Retina (tissue), 1 donor: Measurements from ENCODE around the gene OR5H1.
"Not testable (repeated sequence)": the region's sequence is repeated elsewhere in the genome, so short reads cannot be mapped to it uniquely, and the experiment has no call there.

Source experiments
- DNase-seq: peaks from one replicate; pipeline ENCODE4 v3.0.0-alpha.2; 2016

The OR5H1 gene

DNA sequence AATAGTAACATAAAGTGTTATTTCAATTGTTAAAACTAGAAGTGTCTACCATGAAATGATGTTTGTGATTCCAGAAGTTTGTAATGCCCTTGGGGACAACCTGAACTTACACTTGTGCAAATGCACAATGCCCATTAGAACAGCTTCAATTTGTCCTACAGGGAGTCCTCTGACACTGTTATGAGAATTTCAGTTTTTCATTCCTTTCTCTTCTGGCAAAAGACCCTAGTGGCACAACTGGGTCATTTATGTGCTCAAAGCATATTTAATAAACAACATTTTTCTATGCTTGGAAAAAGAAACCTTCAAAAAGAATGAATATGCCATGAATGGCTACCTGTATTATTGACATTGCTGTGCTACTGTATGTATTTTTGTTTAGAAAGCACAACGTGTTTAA, at the start of gene OR5H1:
OR5H1 (plus strand) TSS at position 301 of the 400 bp plus-strand sequence. CDS start 1,977 bp downstream, outside the sequence.
- no peak for DNase-seq

DNA sequence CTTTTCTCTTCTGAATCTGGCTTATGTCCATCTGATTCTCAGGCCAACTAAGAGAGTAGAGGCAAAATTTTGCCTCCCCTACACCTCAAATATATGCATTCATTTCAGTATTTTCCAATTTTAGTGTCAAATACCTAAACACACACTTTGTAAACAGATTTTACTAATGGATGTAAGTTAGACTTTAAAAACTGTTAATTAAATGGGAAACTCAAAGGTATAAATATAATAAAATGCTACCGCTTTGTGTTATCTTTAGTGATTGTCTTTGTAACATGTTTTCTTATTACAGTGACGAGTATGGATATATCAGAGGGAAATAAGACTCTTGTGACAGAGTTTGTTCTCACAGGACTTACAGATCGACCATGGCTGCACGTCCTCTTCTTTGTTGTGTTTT, 43.6 kb upstream of the OR5H1 start, which contains the start of gene OR5AC2:
OR5AC2 (plus strand) TSS at position 301 of the 400 bp plus-strand sequence; CDS start at position 301, 0 bp downstream.
- DNase-seq, result no peak

DNA sequence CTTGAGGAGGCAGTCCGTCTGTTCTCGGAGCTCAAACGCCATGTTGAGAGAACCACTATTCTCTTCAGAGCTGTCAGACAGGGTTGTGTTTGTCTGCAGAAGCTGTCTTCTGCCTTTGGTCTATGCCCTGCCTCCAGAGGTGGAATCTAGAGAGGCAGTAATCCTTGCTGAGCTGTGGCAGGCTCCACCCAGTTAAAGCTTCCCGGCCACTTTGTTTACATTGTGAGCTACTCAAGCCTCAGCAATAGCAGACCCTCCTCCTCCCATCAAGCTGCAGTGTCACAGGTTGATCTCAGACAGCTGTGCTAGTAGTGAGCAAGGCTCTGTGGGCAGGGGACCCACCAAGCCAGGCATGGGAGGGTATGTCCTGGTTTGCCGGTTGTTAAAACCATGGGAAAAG, 34.6 kb upstream of the OR5H1 start:
- no peak for DNase-seq

DNA sequence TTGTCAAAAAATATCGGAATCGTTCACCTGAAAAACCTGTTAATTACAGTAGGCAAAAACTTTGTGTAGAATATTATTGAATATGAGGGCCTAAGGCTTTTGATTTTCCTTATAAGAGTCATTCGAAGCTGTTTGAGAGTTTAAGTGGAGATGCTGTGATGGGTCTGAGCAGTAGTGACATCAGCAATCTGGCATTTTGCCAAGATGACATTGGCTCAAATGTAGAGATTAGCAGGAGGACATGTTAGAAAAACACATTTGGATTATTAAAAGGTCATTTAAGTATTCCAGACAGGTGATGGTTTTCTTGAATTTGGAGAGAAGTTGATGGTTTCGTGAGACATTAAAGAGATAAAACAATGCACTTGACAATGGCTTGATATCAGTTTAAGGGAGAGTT, 30.7 kb upstream of the OR5H1 start:
- DNase-seq, result no peak

DNA sequence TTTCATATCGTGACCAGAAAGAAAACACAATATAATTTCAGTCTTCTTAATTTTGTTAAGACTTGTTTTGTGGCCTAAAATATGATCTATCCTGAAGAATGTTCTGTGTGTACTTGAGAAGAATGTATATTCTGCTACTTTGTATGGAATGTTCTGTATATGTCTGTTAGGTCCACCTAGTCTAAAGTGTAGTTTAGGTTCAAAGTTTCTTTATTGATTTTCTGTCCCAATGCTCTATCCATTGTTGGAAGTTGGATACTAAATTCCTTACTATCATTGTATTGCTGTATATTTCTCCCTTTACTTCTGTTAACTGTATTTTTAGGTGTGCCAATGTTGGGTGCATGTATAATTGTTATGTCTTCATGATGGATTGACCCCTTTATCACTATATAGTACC, 22.4 kb upstream of the OR5H1 start:
- no peak for DNase-seq

DNA sequence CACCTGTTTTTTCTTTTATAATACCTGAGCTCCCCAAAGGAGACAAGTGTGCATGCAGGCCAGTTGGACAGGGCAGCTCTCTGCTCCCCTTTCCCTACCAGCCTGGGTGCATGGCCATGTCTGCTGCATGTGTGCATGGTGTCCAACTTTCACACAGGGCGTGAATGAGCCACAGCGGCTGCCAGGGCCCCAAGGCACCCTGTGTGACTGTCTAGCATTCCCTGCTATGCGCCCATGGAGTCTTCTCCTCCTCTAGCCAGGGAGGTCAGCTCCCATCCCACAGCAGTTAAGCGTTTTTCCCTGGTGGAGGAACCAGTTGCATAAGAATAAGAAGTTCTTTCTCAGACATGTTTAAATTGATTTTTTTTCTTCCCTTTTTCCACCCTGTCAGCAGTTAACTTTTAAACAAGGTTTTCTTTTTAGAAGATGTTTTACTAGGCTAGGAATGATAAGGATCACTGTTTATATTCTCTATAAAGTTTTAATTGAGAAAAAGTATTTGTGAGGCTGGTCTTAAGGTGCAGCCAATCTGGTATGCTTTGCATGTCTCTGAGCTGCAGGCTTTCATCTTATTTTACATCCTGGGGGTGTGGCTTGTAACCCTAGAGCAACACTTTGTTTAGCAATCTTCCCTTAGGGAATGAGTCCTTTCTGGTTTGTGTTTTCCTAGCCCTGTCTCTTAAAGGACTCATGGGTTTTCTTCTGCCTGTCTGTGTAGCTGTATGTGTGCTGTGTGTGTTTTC, 20.5 kb upstream of the OR5H1 start:
- no peak for DNase-seq

DNA sequence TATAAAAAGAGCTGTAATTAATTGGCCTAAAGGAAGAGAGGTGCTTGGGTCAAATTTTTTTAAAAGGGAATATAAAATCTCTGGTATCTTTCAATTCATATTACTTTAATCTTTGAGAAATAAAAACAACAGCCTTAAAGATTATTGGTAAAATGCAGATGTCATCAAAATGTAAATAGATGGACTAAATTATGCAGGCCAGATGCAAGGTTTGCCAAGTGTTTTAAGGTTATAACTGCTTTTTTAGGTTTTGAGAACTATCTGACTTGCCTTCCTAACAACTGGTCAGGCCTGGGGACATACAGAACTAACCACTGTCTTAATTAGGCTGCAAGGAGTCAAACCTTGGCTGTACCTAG, 20.0 kb upstream of the OR5H1 start:
- no peak for DNase-seq

DNA sequence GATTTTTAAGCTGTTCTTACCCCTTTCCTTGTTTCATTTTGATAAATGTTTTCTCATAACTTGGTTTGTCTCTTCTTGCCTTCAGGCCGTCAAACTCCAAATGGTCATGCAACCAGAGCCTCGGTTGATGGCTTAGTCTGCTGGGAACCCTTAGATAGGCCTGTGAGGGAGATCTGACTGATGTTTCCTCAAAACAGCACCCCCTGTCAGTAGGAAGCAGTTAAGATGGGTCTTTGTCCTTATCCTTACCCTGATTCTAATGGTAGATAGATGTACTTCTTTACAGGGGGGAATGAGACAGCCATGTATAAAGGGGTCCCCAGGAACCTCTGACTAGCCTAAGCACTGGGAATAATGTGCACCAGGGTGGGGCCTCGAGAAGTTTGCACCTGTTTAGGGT, 16.3 kb upstream of the OR5H1 start:
- DNase-seq, result no peak

DNA sequence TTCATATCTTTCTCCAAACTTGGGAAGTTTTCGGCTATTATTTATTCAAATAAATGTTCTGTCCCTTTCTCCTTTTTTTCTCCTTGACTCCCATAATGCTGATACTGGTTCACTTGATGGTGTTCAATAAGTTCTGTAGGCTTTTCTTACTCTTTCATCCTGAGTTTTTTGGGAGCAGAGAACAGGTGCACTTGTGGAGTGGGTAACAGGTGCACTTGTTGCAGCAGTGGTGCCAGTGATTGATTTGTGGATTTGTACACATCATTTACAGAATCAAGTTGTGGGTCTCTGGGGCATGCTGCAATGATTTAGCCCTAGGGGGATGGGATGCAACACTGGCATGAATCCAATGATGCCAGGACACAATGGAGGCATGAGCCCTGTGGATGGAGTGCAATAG, 14.8 kb upstream of the OR5H1 start:
- DNase-seq, result no peak

DNA sequence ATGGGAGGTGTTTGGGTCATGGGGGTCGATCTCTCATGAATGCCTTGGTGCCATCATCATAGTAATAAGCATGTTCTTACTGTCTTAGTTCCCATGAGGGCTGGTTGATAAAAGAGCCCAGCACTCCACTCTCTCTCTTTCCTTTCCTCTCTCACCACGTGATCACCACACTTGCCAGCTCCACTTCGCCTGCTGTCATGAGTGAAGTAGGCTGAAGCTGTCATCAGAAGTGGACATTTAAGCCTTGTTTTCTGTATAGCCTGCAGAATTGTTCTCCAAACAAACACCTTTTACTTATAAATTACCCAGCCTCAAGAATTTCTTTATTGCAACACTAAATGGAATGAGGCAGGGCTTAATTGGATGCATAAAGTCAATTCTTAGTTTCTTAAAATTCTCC, 6.1 kb downstream of the OR5H1 start:
- no peak for DNase-seq

DNA sequence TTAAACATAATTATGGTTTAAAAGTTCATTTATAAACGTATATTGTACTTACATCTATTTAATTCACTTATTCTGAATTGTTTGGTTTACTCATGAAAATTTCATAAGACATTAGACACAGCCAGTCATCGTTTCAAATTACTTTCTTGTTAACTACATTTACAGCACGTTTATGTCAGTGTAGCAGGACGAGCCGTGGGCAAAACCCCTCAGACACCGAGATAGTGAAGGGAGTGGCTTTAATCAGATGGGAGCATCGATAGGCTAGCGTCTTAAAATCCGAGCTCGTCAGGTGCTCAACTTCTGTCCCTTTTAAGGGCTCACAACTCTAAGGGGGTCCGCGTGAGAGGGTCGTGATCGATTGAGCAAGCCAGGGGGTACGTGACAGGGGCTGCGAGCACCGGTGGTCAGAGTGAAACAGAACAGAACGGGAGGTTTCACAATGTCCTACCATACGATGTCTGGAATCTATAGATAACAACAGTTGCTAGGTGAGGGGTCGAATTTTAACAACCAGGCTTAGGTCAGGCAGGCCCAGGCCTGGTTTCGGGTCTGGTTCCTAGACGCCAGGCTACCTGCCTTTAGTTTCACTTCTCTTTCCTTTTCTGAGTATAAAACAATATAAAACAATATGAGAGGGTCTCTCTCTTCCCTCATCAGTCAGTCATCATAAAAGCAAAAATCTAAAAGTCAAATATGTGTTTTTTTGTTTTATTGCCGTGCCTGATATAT, 7.5 kb downstream of the OR5H1 start:
- not testable (repeated sequence) for DNase-seq

DNA sequence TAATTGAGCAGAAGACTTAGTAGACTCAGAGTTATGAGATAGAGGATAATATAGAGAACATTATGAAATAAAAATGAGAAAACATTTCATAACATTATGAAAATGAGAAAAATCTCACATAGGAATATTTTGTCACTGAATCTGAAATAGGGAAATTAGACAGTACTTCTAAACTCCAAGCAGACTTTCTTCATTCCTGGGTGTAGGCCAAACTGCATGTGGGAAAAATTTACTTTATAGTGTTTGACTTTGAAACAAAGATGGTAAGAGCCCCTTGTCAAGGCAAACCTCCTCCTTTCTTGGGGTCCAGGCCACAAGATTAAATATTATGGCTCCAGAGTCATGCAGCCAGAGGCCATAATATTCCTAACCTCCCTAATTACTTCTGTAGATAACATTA, 10.0 kb downstream of the OR5H1 start:
- DNase-seq, result no peak

DNA sequence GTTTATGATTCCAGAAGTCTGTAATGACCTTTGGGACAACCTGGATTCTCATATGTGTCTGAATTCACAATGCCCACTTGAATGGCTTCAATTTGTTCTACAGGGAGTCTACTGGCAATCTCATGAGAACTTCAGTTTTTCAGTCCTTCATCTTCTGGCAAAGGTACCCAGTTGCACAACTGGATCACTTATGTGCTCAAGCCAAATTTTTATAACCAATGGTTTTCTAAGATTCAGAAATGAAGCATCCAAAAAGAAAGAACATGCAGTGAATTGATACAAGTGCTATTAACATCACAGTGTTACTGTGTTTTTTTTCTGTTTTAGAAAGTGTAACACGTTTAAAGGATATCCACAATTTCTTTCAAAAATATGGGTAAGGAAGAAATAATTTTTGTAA, 16.7 kb downstream of the OR5H1 start, which contains the start of gene OR5H14:
OR5H14 (plus strand) TSS at position 301 of the 400 bp plus-strand sequence. CDS start 1,907 bp downstream, outside the sequence.
- no peak for DNase-seq

DNA sequence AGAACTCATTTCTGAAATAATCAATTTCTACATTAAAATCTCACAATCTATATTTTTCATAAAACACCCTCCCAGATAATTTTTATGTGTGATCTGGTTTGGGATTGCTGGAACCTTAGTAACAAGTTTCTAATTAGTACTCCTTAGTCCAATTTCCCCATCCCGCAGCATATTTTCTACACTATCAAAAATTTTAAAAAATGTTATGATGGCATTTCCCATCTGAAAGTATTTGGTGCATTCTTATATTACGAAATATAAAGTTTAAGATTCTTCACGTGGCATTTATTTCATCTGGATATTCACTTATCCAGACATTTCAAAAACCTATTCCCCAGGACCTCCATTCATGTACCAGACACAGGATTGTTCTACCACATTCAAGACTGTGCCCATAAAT, 18.2 kb downstream of the OR5H1 start:
- no peak for DNase-seq

DNA sequence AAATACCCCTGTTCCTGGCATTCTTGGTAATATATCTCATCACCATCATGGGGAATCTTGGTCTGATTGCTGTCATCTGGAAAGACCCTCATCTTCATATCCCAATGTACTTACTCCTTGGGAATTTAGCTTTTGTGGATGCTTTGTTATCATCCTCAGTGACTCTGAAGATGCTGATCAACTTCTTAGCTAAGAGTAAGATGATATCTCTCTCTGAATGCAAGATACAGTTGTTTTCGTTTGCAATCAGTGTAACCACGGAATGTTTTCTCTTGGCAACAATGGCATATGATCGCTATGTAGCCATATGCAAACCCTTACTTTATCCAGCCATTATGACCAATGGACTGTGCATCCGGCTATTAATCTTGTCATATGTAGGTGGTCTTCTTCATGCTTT, 18.9 kb downstream of the OR5H1 start:
- not testable (repeated sequence) for DNase-seq

DNA sequence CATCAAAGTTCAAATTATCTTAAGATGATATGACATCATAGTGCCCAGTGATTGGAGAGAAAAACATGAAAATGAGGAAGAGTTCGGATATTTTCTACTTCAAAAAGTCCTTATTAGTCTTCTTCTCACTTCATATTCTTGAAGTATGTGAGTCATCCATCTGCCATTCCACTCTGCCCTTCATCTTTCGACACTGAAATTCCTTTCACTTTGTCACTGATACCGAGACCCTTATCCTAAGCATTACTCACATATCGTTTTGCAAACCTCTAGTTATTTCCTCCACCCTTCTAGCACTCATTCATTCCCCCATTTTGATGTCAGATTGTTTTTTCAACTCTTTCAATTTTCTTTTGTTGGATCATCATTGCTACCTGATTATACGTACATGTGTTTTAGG, 20.7 kb downstream of the OR5H1 start:
- DNase-seq, result no peak

DNA sequence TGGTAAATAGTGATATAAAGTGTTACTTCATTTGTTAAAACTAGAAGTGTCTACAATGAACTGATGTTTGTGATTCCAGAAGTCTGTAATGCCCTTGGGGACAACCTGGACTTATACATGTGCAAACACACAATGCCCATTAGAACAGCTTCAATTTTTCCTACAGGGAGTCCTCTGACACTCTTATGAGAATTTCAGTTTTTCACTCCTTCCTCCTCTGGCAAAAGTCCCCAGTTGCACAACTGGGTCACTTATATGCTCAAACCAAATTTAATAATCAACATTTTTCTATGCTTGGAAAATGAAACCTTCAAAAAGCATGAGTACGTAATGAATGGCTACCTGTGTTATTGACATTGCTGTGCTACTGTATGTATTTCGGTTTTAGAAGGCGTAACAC, 35.9 kb downstream of the OR5H1 start, which contains the start of gene OR5H15:
OR5H15 (plus strand) TSS at position 301 of the 400 bp plus-strand sequence. CDS start 2,004 bp downstream, outside the sequence.
- no peak for DNase-seq

DNA sequence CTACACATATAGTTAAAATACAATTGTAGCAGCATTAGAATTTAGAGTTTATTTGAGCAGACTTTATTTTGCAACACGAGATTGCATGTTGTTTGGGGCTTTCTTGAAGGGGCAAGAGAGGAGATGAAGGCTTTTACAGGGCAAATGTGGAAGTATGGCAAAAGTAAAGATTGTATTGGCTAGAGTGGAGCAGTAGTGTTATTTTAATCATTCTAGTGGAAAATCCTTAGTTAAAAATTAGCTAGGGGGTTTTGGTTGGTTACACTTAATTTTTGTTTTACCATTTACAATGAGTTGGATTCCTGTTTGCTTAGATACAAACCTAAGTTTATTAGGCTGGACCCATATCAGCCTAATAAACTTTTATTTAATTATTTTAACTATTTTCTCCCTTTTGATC, 40.5 kb downstream of the OR5H1 start:
- no peak for DNase-seq

DNA sequence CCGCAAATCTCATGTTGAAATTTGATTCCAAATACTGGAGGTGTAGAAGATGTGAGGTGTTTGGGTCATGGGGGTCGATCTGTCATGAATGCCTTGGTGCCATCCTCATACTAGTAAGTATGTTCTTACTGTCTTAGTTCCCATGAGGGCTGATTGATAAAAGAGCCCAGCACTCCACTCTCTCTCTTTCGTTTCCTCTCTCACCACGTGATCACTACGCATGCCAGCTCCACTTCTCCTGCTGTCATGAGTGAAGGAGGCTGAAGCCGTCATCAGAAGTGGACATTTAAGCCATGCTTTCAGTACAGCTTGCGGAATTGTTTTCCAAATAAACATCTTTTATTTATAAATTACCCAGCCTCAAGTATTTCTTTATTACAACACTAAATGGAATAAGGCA, 42.1 kb downstream of the OR5H1 start:
- no peak for DNase-seq

DNA sequence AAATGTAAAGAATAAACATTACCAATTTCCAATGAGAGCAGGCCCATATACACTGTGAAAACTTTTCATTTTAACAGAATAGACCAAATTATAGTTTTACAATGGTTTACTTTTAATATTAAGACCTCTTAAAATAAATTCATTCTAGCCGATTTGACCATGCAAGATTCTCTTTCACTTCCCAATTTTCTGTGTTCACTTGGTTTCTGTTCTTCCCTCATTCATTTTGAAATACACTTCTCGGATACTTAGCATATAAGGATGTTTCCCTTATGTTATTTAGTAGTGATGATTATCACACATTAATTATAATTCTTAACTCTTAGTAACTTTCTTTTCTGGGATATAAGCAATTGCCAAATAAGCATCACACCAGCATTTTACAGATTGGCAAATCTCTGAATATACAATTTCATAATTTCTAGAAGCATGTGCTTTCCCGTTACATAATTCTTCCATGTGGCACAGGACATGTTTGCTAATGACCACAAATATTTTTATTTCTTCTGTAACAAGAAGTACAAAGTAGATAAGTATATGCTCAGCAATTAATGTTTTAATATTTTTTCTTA, 49.9 kb downstream of the OR5H1 start:
- DNase-seq, result no peak

DNA sequence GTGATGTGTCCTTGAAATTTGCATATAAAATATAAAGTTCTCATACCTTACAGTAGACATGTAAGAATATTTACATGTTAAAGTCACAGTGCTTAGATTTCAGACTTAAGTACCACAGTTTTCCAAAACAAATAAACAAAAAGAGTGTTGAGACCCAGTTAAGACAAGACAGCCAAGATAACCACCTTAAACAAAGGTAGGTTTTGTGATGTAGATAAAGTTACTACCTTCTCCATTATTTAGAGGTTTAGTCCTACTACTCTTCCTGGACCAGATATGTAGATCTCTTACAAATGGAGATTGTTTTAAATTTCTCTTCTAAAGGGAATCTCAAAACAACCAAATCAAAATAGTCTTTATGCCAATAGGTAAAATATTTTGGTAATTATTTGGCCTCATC, 51.7 kb downstream of the OR5H1 start:
- no peak for DNase-seq

DNA sequence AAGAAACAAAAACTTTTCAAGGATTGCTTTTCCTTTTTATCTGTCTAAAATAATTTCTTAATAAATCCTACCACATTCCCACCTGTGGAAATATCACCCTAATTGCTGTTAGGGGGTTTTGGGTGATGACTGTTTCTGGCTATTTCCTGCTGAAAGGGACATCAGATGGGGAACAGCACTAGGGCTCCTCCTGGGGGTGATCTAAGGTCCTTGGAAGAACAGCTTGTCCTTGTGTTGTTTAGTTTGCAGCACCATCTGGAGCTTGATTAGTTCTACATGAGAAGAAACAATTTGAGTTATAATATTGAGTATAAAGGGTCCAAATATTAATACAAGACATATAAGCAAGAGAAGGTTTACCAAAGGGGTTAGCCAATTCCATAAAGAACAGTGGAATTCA, 54.7 kb downstream of the OR5H1 start:
- no peak for DNase-seq
